HEK293 (cell line): ENCODE data around the gene PEX7.

Source experiments
- ATF2 ChIP-seq: fragments of 450-650 bp; formaldehyde crosslinking; IDR thresholded peaks from 2 replicates; pipeline ENCODE4 v1.5.1; 2016; ENCODE audit warnings: missing biosample characterization, missing genetic modification characterization, low read depth
- CTCF ChIP-seq: fragments of 450-650 bp; formaldehyde crosslinking; IDR thresholded peaks from 2 replicates; pipeline ENCODE4 v1.5.1; 2016; ENCODE audit warnings: missing biosample characterization, missing genetic modification characterization
- PRDM1 ChIP-seq: fragments of 450-650 bp; formaldehyde crosslinking; IDR thresholded peaks from 2 replicates; pipeline ENCODE4; 2016; ENCODE audit warnings: missing biosample characterization, missing genetic modification characterization
- PRDM4 ChIP-seq: fragments of 450-650 bp; formaldehyde crosslinking; IDR thresholded peaks from 2 replicates; pipeline ENCODE4 v1.5.1; 2017; ENCODE audit warnings: missing biosample characterization, missing genetic modification characterization
- YY1 ChIP-seq: fragments of 450-650 bp; formaldehyde crosslinking; IDR thresholded peaks from 2 replicates; pipeline ENCODE4 v1.5.1; 2018; ENCODE audit warnings: missing biosample characterization, missing genetic modification characterization
- ZBTB7A ChIP-seq: fragments of 450-650 bp; formaldehyde crosslinking; IDR thresholded peaks from 2 replicates; pipeline ENCODE4 v1.5.1; 2016; ENCODE audit warnings: low read depth, missing biosample characterization, missing genetic modification characterization
- ZBTB8A ChIP-seq: fragments of 450-650 bp; formaldehyde crosslinking; IDR thresholded peaks from 2 replicates; pipeline ENCODE4 v1.5.1; 2016; ENCODE audit warnings: missing biosample characterization, missing genetic modification characterization
- ZNF121 ChIP-seq: fragments of 450-650 bp; formaldehyde crosslinking; IDR thresholded peaks from 2 replicates; pipeline ENCODE4 v1.5.1; 2016; ENCODE audit warnings: missing biosample characterization, missing genetic modification characterization
- ZNF2 ChIP-seq: fragments of 450-650 bp; formaldehyde crosslinking; IDR thresholded peaks from 2 replicates; pipeline ENCODE4 v1.5.1; 2016; ENCODE audit warnings: missing biosample characterization, missing genetic modification characterization
- ZNF24 ChIP-seq: fragments of 450-650 bp; formaldehyde crosslinking; IDR thresholded peaks from 2 replicates; pipeline ENCODE4 v1.5.1; 2016; ENCODE audit warnings: missing biosample characterization, missing genetic modification characterization
- ZNF302 ChIP-seq: fragments of 450-650 bp; formaldehyde crosslinking; IDR thresholded peaks from 2 replicates; pipeline ENCODE4 v1.5.1; 2016; ENCODE audit warnings: missing biosample characterization, missing genetic modification characterization, low read depth
- ZNF433 ChIP-seq: fragments of 450-650 bp; formaldehyde crosslinking; IDR thresholded peaks from 2 replicates; pipeline ENCODE4 v1.5.1; 2016; ENCODE audit warnings: missing biosample characterization, missing genetic modification characterization, low read depth
- ZNF48 ChIP-seq: fragments of 450-650 bp; formaldehyde crosslinking; IDR thresholded peaks from 2 replicates; pipeline ENCODE4 v1.5.1; 2016; ENCODE audit warnings: missing biosample characterization, missing genetic modification characterization
- ZNF777 ChIP-seq: fragments of 450-650 bp; formaldehyde crosslinking; IDR thresholded peaks from 2 replicates; pipeline ENCODE4 v1.5.1; 2017; ENCODE audit warnings: missing biosample characterization, missing genetic modification characterization, borderline replicate concordance

- no peak for TF ChIP-seq CTCF (tag by site-specific recombination)
- no peak for TF ChIP-seq YY1 (tag by site-specific recombination)
- no peak for TF ChIP-seq PRDM1 (tag by site-specific recombination)
- TF ChIP-seq PRDM4 (tag by site-specific recombination), result no peak
- no peak for TF ChIP-seq ZNF121 (tag by site-specific recombination)
- TF ChIP-seq ZNF777 (tag by site-specific recombination), result no peak
- TF ChIP-seq ZNF24, result no peak
- TF ChIP-seq ZNF48 (tag by site-specific recombination), result no peak
- TF ChIP-seq ZNF433, result no peak
- TF ChIP-seq ATF2 (tag by site-specific recombination), result no peak
- no peak for TF ChIP-seq ZBTB8A
- TF ChIP-seq ZBTB7A, result no peak
- TF ChIP-seq ZNF302, result no peak
- TF ChIP-seq ZNF2 (tag by site-specific recombination), result no peak
Observed at GRCh38 chr6:136923116-136923953, 100.9 kb downstream of the PEX7 start.
